ENCODE measurements around the gene NET1.

Gene NET1

DNA sequence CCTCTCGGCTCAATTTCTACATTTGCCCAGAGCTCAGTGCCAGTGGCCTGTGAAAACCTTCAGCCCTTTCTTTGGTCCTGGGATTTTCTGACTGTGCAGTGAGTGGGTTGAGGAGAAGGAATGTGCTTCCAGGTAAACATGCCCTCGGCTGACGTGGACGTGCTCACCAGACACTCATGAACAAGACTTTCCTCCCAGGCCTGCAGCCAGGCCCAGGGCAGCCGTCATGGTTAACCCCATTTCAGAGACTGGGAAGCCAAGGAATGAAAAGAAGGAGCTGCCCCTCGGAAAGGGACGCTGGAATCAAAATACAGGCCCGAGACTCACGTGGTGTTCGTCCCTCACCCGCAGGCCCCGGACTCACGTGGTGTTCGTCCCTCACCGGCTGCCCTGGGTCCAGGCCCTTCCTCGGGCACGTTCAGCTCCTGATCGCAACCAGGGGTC lies 95.8 kb downstream of the NET1 start:
- no peak overlapping the region for H3K4me3 ChIP-seq (ENCODE audit: low read depth, low read length)
- TF ChIP-seq CTCF (conservative IDR thresholded peaks at IDR 0.05; ENCODE audit: low read depth, low read length) = no peak
- DNase-seq (ENCODE audit: low read depth) = no peak
